ENCODE measurements around the gene TMEM151B. TPM values are rescaled to one million over a fixed set of nuclear protein-coding genes. Genes with fewer than 3 reads are reported as not detected.
A peak's percentile ranks its signal among the peaks of the same experiment; 100 is the strongest.

TMEM151B gene
- total RNA-seq, 1 experiment from 2014 or later, result not detected

DNA sequence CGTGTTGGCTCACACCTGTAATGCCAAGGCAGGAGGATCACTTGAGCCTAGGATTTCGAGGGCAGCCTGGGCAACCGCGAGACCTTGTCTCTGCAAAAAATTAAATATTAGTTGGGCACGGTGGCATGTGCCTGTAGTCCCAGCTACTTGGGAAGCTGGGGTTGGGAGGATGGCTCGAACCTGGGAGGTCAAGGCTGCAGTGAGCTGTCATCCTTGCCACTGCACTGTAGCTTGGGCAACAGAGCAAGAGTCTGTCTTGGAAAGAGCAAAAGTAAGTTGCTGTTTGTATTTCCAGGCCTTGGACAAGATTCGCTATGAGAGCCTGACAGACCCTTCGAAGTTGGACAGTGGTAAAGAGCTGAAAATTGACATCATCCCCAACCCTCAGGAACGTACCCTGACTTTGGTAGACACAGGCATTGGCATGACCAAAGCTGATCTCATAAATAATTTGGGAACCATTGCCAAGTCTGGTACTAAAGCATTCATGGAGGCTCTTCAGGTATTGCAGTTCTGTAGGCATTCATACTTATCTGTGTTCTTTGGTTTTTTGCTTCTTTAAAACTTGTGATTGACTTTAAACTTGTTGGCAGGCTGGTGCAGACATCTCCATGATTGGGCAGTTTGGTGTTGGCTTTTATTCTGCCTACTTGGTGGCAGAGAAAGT is 21.0 kb upstream of the TMEM151B start:
- Histone ChIP-seq H2AFZ (ENCODE audit: low read depth, low read length, poor library complexity, severe bottlenecking) (no peak overlapping the region), H3K36me3 (ENCODE audit: control insufficient read depth in 1 of 2, insufficient read depth in 2 of 2, low read length in 2 of 2) (peaks cover 55 to 66% of the 10 kb centered on the region in 2 experiments), H3K27me3 (ENCODE audit: insufficient read depth, low read length) (no peaks in the 10 kb centered on the region), H3K9ac (ENCODE audit: low read length) (peak overlapping the region; percentile 95), H3K9me2 (ENCODE audit: insufficient read depth) (no peaks in the 10 kb centered on the region), H3K4me1 (ENCODE audit: control insufficient read depth in 1 of 2, insufficient read depth in 2 of 2, low read length in 2 of 2) (peaks cover 10 to 34% of the 10 kb centered on the region in 2 experiments), H3K27ac (ENCODE audit: low read depth, low read length) (peak overlapping the region; percentile 82), H4K20me1 (ENCODE audit: insufficient read depth) (peaks cover 59% of the 10 kb centered on the region), H3K4me3 (replicated peaks in 1 of 2; ENCODE audit: low read depth in 1 of 2, low read length in 2 of 2) (peak overlapping the region; percentile 82 to 100), H3K79me2 (ENCODE audit: insufficient read depth, low read length) (peaks cover 65% of the 10 kb centered on the region), H3K9me3 (ENCODE audit: control insufficient read depth in 1 of 2, insufficient read depth in 1 of 2, low read depth in 1 of 2, low read length in 2 of 2) (no peaks in the 10 kb centered on the region), H3K4me2 (ENCODE audit: low read length) (peak overlapping the region; percentile 83)
- intact Hi-C loops (cut with micrococcal nuclease), result no loop called here
- CTCF ChIA-PET, result no interaction called here
- BruUV-seq (replicated peaks), result no TSS peak
- ATAC-seq, result no peak
- no peak for TF ChIP-seq POLR2AphosphoS5 (IDR thresholded peaks at IDR 0.05; ENCODE audit: low read depth, low read length)
- RAD21 ChIA-PET (ENCODE audit: low non-redundant PET in 1 of 2, low total read pairs in 2 of 2, uncharacterized antibody in 2 of 2, unreplicated experiment in 2 of 2), result no interaction called here
- no peak for DNase-seq (ENCODE audit: low read depth, low spot score)
- POLR2A ChIA-PET, result interaction anchor here (1.2 kb wide), 1 partner anchor 12 kb away, joined by 4 read pairs; no protein-coding TSS in a partner anchor

DNA sequence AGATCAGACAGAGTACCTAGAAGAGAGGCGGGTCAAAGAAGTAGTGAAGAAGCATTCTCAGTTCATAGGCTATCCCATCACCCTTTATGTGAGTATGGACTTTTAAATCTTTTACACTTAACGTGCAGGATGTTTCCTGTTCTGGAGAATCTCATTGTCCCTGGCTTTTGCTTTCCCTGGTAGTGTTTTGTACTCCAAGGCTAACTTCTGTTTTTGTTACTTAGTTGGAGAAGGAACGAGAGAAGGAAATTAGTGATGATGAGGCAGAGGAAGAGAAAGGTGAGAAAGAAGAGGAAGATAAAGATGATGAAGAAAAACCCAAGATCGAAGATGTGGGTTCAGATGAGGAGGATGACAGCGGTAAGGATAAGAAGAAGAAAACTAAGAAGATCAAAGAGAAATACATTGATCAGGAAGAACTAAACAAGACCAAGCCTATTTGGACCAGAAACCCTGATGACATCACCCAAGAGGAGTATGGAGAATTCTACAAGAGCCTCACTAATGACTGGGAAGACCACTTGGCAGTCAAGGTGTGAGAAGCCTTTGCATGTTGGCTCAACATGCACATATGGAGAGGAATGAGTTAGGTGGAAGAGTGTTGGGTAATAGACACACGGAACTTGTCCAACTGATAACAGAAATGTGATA is 20.1 kb upstream of the TMEM151B start:
- H3K27ac ChIP-seq (ENCODE audit: low read depth, low read length), result peak overlapping the region; percentile 82; the same call in 1 of the 2 replicates

More for the DNA sequence above, 20.1 kb upstream of the TMEM151B start:
- Histone ChIP-seq H3K9me3 (ENCODE audit: control insufficient read depth in 1 of 2, insufficient read depth in 1 of 2, low read depth in 1 of 2, low read length in 2 of 2) (no peaks in the 10 kb centered on the region), H3K27me3 (ENCODE audit: insufficient read depth, low read length) (no peaks in the 10 kb centered on the region), H3K36me3 (ENCODE audit: control insufficient read depth in 1 of 2, insufficient read depth in 2 of 2, low read length in 2 of 2) (peaks cover 55 to 73% of the 10 kb centered on the region in 2 experiments), H3K79me2 (ENCODE audit: insufficient read depth, low read length) (peaks cover 65% of the 10 kb centered on the region), H4K20me1 (ENCODE audit: insufficient read depth) (peaks cover 63% of the 10 kb centered on the region), H3K4me2 (ENCODE audit: low read length) (no peak overlapping the region), H3K9me2 (ENCODE audit: insufficient read depth) (no peaks in the 10 kb centered on the region), H2AFZ (ENCODE audit: low read depth, low read length, poor library complexity, severe bottlenecking) (no peak overlapping the region), H3K9ac (ENCODE audit: low read length) (peak overlapping the region; percentile 9; the same call in 1 of the 2 replicates), H3K4me3 (replicated peaks in 1 of 2; ENCODE audit: low read depth in 1 of 2, low read length in 2 of 2) (no peak overlapping the region), H3K4me1 (ENCODE audit: control insufficient read depth in 1 of 2, insufficient read depth in 2 of 2, low read length in 2 of 2) (peaks cover 9 to 29% of the 10 kb centered on the region in 2 experiments)
- ATAC-seq (no peak), DNase-seq (ENCODE audit: low read depth, low spot score) (no peak)
- ChIA-PET CTCF (no interaction called here), POLR2A (no interaction called here), RAD21 (ENCODE audit: low non-redundant PET in 1 of 2, low total read pairs in 2 of 2, uncharacterized antibody in 2 of 2, unreplicated experiment in 2 of 2) (no interaction called here)
- intact Hi-C loops (cut with micrococcal nuclease), result loop anchor here (5.0 kb wide), 1 partner anchor 153 kb away; no protein-coding TSS in a partner anchor
- BruUV-seq (replicated peaks), result no TSS peak
- TF ChIP-seq POLR2AphosphoS5 (IDR thresholded peaks at IDR 0.05; ENCODE audit: low read depth, low read length) (peak; percentile 33; the same call in 1 of the 2 replicates), EGR1 (IDR thresholded peaks at IDR 0.05; ENCODE audit: low read depth) (no peak)
- TF ChIP-seq, protein P1, sequence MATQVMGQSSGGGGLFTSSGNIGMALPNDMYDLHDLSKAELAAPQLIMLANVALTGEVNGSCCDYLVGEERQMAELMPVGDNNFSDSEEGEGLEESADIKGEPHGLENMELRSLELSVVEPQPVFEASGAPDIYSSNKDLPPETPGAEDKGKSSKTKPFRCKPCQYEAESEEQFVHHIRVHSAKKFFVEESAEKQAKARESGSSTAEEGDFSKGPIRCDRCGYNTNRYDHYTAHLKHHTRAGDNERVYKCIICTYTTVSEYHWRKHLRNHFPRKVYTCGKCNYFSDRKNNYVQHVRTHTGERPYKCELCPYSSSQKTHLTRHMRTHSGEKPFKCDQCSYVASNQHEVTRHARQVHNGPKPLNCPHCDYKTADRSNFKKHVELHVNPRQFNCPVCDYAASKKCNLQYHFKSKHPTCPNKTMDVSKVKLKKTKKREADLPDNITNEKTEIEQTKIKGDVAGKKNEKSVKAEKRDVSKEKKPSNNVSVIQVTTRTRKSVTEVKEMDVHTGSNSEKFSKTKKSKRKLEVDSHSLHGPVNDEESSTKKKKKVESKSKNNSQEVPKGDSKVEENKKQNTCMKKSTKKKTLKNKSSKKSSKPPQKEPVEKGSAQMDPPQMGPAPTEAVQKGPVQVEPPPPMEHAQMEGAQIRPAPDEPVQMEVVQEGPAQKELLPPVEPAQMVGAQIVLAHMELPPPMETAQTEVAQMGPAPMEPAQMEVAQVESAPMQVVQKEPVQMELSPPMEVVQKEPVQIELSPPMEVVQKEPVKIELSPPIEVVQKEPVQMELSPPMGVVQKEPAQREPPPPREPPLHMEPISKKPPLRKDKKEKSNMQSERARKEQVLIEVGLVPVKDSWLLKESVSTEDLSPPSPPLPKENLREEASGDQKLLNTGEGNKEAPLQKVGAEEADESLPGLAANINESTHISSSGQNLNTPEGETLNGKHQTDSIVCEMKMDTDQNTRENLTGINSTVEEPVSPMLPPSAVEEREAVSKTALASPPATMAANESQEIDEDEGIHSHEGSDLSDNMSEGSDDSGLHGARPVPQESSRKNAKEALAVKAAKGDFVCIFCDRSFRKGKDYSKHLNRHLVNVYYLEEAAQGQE (IDR thresholded peaks at IDR 0.05; ENCODE audit: low read depth), result no peak

Measured in HCT116 (cell line).